Raji (cell line): ENCODE results near the gene HUS1B.

ENCODE experiments used
- POLR2A ChIP-seq: IDR thresholded peaks from 2 replicates; pipeline ENCODE4 v1.6.1; 2011; ENCODE audit warnings: low read depth, low read length, control low read depth; ENCODE audit not compliant: insufficient read depth

Gene HUS1B

DNA sequence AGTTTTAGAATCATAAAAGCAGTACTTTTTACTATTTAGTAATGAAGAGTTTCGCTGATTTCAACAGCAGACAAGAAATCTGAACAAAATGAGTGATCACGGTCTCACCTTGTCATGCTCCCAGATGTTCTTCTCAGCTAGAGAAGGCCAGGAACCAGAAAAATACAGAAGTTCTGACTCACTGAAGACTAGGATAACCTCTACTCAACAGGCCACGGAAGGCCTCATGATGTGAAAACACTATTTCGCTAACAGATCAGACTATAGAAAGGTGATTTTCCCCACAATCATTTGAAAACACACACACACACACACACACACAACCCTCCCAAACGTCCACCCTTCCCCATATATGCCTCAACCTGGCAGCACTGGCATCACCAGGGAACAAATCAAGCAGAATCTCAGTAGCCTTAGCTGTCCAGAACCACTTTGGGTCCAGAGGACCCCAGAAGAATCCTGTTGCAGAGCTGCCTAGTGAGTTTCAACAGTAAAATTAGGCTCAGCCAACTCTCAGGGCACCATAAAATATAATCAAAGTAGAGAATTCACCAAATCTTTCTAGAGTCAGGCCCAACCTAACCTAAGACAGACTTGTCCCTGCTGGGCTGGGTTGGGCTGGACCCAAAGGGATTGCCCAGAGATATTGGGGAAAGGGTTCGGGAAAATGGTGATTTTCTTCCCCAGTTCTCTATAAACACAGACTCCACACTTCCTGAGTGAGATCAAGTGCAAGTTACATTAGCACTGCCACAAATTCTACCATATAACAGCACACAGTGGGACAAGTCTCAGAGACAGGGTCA is 28.1 kb upstream of the HUS1B start:
- no peak for TF ChIP-seq POLR2A

DNA sequence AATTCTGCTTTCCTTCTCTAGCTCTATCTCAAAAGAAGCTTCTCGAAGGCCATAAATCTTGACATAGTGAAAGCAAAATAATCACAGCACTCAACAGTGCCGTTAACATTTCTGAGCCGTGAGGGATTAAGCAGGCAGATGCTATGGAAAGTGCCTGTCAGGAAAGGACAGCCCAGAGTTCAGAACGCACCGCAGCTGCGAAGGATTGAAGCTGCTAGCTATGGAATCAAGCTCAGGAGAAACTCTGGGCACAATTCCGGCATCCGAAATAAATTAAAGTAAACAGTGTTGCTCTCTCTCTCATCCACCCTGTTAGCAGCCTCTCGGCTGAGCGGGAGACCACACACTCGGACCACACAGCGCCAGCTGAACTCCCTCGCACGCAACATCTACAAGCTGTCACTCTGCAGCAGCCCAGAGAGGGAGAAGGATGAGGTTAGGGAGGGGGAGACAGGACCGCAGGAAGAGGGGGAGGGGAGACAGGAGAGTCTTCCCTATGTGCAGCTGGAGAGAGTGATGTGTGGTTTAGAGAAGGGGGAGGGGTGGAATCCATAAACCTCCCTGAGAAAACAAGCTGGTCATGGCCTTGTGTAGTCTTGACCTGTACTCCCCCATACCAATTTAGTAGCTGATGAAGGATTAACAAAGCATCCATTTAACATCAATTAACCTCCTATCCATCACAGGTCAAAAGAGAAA is 27.0 kb upstream of the HUS1B start:
- no peak for TF ChIP-seq POLR2A

DNA sequence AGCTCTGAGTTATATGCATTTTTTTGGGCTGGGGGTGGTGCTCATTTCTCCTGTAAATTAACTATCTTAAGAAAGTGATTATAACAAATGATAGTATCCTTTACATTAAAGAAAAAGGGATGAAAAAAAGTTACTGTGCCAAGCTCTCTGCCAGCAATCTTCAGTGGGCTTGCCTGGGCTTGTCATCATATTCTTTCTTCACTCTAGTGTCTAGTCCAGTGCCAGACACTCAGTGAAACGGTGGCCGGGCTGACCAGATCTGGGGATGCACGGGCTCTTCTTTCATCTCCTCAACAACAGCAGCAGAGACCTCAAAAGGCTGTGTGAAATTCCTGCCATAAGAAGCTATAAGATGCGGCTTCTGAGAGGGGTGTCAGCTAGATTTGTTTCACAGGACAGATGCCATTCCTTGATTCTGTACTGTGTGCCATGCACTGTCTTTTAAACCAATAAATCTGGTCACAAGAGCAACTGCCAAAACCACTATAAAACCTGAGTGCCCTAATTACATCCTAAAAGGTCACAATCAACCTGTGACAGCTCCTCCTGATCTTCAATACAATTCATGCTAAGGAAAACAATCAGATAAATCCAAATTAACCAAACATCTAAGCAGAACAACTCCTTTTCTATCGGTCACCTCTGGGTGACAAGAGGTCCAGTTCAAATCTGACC is 23.9 kb upstream of the HUS1B start:
- TF ChIP-seq POLR2A: no peak

DNA sequence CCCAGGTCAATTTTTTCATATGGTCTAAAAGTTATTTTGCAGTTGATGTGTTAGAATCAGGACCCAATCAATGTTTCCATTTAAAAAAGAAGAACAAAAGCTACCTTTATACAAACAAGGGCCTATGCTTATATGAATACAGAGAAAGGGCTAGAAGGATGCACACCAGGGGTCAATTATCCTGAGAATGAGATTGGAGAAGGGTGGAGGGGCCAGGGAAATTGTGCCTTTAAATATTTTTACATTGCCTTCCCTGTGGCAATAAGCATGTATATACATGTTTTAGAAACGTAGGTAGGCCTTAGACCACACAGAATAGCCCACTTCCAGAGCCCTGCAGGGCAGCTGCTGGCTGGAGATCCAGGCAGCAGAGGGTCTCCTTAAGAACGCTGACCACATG is 23.4 kb upstream of the HUS1B start:
- no peak for TF ChIP-seq POLR2A

DNA sequence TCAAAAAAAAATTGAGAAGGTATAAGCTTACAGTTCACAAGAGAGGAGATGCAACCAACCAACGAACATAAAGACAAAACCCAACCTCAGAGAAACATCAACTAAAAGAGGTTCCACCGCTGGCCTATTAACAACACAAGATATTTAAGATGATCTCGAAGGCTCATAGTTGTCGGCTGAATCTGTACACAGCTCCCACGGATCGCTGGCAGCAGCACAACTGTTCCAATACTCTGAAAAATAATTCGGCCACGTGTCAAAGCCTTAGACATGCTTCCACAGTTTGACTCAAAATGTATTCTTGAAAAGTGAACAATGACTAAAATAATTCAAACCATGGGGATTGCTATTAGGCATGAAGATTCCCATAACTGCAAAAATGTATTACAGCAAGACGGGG is 22.4 kb upstream of the HUS1B start:
- no peak for TF ChIP-seq POLR2A

DNA sequence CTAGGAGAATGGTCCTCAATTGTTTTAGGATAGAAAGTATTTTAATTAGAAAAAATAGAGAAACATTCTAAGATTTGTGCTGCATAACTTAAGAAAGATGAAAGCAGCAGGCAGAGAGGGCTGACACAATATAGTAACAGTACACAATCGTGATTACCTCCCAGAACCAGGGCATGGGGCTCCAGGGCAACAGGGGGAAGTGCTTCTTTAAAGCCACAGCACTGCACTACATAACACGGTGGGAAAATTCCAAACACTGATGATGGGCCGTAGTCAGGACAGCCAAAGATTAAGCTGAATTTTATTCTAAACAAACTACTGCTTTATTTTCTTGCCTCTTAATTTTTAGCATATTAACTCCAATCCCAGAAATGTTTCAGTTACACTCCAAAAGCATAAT is 21.6 kb upstream of the HUS1B start:
- no peak for TF ChIP-seq POLR2A

DNA sequence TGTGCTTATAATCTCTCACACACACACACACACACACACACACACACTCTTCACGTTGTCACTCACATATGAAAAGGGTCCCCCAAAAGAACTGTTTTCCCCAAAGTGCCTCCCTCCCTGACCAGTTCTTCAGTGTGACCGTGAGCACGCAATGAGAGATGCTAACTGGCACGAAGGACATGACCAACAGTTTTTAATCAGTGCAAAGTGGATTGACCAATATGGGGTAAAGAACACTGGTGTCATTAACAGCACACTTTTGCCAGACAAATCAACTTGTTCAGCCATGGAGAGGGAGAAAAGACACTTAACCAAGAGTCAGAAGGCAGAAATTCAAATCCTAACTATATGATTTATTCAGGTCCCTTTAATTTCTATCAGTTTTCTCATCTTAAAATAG is 21.0 kb upstream of the HUS1B start:
- no peak for TF ChIP-seq POLR2A

DNA sequence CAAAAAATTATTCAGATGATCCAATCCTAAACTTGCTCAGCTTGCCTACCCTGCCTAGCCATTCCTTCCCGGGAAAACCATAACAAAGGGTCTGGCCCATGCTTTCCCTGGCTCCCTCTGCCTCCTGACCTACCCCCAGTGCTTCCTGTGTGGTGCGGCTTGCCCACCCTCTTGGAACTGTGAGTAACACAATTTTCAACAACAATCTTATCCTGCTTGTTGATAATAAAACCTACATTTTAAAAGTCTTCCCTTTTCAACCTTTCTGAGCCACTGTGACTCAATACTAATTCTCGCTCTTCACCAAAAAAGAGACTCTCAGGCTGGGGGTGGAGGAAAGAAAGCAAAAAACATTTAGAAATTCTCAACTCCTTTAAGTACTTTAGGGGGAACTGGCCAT is 18.1 kb upstream of the HUS1B start:
- TF ChIP-seq POLR2A: no peak

DNA sequence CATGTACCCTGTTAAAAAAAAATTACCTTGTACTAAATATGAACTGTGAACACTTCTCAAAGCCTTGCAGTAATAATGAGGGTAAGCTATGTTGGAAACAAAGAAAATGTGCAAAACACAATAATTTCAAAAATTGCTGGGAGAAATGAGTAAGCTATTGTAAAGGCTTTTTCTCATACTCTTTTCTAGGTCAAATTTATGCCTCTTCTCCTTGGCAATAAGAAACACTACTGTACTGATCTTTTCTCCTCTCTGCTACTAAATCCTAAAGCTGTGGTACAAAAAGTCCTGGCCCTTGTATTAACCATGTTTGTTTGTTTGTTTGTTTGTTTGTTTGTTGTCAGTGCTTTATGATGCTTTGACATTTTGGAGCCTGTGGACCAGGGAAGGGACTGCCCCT is 17.5 kb upstream of the HUS1B start:
- TF ChIP-seq POLR2A: no peak

DNA sequence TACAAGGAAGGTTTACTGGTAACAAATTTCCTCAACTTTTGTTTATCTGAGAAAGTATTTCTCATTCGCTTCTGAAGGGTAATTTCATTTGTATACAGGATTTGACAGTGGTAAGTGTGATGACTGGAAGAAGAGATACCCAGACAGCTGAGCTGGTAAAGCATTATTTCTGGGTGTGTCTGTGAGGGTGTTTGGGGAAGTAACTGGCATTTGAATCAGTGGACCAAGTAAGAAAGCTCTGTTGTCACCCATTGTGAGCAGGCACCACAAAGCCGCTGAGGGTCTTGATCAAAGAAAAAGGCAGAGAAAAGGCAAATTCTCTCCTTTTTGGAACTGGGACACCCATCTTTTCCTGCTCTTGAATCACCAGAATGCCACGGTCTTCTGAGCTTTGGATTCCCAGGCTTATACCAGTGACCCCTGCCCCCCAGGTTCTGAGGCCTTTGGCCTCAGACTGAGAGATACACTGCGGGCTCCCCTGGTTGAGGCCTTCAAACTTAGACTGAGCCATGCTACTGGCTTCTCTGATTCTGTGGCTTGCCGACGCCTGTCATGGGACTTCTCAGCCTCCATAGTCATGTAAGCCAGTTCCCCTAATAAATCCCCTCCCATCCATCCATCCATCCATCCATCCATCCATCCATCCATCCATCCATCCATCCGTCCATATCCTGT is 10.5 kb upstream of the HUS1B start:
- TF ChIP-seq POLR2A: no peak

DNA sequence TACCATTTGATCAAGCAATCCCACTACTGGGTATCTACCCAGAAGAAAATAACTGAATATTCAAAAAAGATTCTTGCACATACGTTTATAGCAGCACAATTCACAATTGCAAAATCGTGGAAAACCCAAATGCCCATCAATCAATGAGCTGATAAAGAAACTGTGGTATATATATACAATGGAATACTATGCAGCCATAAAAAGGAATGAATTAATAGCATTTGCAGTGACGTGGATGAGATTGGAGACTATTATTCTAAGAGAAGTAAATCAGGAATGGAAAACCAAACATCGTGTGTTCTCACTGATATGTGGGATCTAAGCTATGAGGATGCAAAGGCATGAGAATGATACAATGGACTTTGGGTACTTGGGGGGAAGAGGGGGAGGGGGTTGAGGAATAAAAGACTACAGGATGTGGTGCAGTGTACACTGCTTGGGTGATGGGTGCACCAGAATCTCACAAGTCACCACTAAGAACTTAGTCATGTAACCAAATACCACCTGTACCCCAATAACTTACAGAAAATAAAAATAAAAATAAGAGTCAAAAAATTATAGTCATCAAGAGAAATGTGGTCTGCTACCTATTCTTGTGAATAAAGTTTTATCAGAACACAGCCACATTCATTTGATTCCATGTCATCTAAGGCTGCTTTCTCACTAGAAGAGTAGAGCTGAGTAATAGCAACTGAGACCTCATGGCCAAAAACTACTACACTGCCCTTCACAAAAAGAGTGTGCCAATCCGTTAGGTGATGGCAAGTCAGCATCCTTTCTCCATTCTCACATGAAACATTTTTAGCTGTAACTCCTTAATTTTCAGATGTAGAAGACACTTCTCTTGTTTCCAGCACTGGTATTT is 8.7 kb upstream of the HUS1B start:
- TF ChIP-seq POLR2A: no peak

DNA sequence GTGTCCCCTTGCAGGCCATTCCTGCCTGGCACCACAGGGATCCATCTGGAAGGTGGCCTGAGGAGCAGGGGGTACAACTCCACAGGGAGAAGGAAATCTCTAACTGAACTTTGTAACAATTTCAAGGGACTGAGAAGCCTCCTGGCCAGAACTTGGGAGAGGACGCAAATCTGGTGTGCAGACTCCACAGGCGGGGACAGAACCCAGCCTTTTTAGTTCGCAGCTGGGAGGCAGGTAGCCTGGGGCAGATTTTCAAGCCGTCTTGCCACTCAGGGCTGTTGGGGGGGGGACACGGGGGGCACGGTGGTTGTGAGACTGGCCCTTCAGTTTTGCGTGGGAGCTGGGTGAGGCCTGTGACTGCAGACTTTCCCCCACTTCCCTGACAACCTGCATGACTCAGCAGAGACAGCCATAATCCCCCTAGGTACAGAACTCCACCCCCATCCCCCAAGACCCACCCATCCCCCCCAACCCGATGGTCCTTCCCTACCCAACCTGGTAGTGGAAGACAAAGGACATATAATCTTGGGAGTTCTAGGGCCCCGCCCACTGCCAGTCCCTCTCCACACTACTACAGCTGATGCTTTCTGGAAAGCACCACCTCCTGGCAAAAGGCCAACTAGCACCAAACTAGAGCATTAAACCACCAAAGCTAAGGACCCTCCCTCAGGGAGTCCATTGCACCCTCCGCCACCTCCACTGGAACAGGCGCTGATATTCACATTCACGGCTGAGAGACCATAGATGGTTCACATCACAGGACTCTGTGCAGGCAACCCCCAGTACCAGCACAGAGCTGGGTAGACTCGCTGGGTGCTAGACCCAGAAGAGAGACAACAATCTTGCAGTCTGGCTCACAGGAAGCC is 3.0 kb upstream of the HUS1B start:
- no peak for TF ChIP-seq POLR2A

DNA sequence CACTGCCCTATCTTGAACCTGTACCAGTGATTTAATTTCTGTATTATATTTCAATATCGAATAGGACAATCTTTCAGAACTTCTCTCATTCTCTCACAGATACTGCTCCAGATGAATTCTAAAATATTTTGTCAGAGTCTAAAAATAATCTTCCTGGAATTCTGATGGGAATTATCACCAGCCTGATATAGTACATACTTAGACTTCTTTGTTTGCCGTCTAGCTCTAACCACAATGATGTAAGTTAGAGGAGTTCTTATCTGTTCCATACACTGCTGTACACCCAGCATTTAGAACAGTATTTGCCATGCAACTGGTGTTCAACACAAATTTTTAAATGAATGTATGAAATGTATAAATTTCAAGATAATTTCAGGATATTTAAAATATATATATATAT is 1.3 kb upstream of the HUS1B start:
- no peak for TF ChIP-seq POLR2A

DNA sequence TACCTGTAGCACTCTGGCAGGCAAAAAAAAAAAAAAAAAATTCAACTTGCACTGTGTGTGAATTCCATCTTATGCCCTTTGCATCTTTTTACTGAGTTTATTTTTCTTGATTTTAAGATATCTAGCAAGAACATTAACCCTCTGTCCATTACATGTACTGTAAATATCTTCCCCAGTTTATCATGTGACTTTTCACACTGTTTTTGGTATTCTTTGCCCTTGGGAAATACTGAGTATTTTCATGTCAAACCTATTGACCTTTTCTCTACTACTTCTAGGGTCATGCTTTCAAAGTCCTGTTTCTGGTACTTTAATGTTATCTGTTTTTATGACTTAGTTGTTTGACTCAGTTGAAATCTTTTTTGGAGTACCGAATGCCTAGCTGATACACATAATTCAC is 843 bp upstream of the HUS1B start:
- no peak for TF ChIP-seq POLR2A
